Medulla oblongata (tissue), 1 donor: ENCODE results near the gene CCDC157.

Source experiments
- DNase-seq: peaks from one replicate; pipeline ENCODE4 v3.0.0-alpha.2; 2015; ENCODE audit errors: extremely low spot score

CCDC157 gene

DNA sequence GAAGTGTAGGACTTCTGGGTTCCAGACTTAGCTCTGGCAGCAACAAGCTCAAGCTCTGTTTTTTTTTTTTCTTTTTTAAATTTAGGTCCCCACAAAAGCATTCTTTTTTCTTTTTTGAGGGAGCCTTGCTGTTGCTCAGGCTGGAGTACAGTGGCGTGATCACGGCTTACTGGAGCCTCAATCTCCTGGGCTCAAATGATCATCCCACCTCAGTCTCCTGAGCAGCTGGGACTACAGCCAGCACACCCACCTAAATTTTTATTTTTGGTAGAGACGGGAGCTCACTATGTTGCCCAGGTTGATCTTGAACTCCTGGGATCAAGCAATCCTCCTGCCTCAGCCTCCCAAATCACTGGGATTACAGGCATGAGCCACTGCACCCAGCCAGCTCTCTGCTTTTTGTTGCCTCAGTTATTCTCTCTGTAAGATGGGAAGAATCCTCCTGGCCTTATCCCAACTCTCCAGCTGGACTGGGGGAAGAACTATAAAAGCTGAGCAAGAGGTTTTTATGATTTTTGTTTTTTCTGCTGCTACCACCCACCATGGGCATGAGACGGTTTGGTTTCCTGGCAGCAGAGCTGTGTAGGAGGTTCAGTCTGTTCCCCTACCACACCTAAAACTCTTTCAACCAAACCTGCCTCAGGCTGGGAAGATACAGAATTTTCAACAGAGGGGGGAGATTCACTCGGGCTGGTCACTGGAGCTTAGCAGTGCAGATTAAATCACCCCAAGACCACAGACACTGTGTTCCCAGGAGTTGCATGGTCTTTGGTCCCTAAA, 57.1 kb downstream of the CCDC157 start:
- no peak for DNase-seq

DNA sequence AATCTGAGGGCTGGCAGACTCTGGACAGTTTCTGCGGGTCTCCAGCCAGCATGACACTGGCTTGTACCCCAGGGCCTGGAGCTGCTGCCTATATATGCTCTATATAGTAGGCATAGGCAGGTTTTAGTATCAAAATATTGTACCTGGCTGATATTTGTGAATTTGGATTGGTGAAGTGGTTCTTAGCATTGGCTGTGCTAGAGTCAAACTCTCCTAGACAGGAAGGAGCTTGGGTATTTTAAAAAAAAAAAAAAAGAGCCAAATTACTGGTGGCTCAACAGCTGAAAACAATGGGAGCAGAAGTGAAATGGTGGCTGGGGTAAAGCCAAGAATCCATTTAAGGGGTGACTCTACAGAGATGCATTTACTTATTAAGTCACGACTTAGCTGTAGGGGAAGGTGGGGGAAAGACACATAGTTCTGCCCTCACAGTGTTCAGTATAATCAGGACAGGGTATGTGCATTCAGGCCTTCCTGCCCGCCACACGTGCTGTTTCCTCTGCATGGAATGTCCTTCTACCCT, 57.8 kb downstream of the CCDC157 start:
- DNase-seq, result no peak

DNA sequence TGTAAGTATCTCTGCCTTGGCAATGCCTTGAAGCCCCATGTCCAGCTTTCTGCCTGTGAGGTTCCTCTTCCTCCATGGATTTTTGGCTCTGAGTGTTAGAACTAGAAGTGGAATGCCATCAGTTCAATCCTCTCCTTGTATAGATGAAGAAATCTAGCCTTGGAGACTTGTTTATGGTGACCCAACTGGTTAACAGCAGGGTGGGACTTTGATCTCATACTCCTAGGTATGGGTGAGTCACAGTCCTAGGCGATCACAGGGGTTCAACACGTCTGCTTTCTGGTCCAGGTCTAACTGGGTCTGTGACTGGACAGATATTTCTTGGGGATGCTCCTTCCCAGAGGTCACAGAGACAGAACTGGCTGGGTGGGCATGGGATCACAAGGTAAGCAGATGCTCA, 59.6 kb downstream of the CCDC157 start:
- DNase-seq, result no peak

DNA sequence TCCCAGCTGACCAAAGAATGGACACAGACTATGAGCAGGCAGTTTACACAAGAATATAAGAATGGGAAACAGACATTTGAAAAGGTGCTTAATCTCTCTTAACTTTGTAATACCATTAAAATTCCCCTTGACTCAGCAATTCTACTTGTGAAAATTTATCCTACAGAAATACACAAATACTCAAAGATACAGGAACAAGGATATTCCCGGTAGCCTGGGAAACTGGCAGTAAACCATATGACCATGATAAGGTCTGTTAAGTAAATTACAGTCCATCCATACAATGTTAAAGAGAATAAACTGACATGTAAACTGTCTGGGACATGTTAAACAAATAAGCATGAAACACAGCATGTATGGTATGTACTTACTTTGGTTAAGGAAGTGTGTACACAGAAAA, 60.0 kb downstream of the CCDC157 start:
- no peak for DNase-seq

DNA sequence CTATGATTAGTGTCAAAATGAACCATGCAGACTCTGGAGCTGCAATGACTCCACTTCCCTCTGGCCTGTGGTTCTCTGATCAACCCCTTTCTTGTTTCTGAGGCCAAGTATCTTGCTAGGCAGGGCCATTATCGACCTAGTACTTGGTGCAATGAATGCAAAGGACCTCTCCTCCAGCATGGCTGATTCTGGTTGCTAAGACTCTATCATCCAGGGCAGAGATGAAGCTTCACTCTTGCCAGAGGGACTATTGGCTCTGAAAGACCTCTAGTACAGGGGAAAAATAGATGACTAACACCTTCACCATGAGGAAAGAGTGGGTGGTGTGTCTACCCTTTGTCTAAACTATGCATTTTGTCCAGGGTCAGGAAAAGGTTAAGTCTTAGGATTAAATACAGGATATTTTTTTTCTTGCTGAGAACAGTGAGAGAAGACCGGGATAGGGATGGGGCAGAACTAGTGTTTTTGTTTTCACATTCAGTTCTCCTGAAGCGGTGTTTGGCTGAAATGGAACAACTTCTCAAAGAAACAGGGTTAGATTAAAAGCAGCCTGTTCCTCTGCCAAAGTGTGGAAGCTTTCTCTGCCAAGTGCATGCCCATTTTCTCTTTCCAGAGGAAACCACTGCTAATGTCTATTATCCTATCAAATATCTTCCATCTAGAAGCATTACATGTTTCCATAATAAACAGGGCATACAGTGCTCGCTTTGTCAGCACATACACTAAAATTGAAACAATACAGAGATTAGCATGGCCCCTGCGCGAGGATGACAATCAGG, 63.7 kb downstream of the CCDC157 start:
- peak; percentile 36 for DNase-seq

DNA sequence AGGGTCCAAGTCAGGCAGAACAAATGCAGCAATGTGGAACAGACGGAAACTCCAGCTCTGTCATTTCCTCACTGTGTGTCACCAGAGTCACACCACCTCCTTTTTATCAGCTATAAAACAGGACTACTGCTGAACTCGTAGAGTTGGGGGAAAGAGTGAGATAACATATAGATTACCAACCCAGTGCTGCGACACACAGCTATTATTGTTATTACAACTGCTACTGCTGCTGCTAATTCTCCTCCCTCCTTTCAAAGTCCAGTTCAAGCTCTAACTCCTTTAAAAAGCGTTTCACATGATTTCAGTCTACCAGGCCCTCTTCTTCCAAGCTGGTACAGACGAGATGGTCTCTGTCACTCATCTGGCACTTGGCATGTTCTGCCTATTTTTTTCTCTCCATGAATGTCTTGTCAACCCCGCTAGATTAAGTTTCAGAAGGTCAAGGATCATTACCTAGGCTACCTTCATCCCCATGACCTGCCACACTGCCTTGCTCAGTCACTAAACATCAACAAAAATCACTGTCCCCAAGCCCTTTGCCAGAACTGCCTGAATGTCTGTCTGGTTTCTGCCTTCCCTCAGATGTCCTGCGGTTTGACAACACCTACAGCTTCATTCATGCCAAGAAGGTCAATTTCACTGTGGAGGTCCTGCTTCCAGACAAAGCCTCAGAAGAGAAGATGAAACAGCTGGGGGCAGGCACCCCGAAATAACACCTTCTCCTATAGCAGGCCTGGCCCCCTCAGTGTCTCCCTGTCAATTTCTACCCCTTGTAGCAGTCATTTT, 65.1 kb downstream of the CCDC157 start:
- no peak for DNase-seq

DNA sequence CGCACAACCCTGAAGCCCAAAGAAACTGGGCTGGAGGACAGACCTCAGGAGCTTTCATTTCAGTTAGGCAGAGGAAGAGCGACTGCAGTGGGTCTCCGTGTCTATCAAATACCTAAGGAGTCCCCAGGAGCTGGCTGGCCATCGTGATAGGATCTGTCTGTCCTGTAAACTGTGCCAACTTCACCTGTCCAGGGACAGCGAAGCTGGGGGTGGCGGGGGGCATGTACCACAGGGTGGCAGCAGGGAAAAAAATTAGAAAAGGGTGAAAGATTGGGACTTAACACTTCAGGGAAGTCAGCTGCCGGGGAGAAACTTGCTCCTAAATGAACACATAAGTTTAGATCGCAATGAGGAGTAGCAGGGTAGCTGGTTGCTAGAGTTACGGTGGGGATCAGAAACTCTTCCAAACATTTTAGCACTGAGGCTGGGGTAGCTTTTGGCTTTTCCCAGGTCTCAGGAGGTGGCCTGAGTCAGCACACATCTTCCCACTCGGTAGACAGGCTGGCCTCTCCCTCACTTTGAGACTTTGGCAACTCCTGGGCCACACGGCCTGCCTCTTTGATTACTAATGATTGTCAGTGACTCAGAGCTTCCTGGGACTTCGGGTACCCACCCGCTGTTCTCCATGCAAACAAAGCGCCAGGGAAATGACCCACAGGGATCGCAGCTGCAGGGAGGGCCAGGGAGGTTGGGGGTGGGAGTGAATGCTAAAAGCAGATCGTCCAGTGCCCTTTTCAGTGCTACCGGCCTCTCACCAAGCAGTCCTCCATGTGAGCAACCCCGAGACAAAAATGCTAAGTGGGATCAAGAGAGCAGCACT, 65.9 kb downstream of the CCDC157 start:
- peak; percentile 83 for DNase-seq

DNA sequence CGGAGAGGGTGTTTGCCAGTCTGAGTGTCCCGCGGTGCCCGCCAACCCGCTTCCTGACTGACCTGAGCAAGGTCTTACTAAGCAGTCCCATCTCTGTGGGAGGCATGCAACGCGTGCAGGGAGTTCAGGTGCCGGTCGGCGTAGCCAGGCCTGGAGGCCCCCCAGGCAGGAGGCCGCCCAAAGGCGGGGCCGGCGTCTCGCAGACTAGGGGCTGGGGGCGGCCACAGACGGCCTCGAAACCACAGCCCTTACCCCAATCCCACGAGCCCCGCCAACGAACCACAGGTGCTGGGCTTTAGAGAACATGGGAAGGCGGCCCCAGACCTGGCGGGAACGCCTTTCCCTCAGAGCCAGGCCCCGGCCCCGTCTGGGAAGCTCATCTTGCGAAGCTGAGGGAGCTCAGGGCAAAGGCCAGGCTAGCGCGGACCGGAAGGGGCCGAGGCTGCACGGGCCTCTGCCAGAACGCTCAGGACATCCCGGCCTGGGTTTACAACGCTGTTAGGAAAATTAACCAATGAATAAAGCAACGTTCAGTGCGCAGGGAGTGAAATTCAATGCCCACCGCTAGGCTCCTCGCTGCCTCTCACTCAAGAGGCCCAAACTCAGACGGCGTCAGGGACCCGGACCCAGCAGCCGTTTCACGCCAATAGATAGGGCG, 66.6 kb downstream of the CCDC157 start:
- DNase-seq, result no peak

DNA sequence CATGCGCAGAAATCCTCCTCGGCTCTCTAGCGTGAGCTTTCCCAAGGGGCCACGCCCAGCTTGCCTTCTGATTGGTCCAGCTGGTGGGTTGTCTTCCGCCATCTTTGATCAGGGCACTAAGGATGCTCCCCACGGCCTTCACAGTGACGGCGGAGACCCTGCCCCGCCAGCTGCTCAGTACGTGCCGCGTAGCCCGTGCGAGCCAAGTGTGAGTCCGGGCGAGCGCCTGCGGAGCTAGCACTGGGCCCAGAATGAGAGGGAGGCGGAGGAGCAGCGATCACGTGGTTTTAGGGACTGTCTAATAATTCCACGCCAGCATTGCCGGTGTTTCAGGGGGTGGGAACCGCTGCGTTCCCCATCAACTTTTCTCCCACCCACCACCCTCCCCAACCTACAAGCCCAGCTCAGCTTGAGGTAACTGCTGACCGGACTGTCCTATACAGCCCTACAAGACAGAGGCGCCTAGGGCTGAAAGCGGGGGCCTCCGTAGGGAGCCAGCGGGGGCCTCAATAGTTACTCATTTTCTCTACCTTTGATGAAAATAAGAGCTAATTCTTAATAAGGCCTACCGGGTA, 67.2 kb downstream of the CCDC157 start:
- DNase-seq, result peak; percentile 100

DNA sequence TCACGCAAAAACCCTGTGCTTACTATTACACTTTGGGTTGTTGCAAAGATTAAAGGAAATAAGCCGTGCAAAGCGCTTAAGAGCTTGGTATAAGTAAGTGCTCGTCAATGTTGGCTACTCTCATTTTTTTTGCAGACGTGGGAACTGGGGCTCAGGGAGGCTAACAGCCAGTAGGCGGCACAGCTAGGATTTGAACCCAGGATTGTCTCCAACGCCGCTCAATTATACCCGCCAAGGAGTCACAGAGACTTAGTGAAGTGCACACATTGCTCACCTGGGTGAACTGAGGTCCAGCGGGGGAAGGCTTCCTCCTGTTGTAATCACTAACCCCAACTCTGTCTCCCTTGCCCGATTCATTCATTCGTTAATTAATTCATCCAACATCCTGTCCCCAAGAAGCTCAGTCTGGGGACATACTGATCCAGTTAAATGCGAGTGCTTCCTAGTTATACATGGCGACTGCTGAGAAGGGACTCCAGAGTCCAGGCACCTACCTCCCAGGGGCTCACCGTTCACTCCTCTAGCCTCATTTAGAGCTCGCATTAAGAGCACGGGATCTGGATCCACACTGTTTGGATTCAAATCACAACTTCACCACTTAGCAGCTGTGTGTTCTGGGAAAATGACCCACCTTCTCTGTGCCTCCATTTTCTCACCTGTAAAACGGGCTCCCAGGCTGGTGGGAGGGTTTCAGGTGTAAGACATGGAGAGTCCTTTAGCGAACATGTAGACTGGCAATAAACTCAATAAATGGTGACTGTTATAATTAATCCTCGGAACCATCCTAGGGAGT, 67.9 kb downstream of the CCDC157 start:
- peak; percentile 52 for DNase-seq

DNA sequence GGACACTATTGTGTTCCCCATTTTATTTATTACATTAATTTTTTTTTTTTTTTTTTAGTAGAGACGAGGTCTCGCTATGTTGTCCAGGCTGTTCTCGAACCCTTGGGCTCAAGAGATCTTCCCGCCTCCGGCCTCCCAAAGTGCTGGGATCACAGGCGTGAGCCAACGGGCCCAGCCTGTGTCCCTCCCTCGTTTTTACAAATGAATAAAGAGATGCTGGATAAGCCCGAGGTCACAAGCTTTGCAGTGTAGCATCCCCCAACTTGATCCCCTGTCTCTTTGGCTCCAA, 68.5 kb downstream of the CCDC157 start:
- no peak for DNase-seq

DNA sequence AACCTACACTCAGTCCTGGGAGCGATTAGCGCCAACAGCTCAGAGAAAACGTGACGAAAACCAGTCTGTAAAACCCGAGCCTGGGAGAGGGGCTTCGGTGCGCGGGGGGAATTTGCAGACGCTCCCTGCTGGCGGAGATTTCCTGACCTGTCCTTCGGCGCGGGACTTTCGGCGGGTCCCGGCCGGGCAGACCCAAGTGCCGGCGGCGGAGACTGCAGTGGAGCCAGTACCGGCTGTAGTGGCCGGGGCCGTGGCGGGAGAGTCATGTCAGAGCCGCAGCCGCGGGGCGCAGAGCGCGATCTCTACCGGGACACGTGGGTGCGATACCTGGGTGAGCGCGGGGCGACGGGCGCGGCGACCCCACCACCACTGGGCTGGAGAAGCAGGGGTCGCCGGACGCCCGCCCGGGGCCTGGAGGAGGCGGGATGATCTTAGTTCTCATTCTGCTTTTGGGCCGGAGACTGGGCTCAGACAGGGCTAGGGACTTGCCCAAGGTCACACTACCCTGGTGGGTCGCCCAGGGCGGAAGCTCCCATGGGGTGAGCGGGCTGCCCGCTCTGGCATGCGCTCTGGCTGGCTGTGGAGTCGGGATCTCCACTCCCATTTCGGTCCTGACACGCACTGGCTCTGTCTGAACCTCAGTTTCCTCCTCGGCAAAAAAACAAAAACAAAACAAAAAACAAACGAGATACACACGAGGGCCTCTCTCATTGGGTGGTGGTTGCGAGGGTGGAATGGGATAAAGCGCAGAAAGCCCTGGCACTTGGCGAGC, 69.0 kb downstream of the CCDC157 start, which contains the start of gene MTFP1:
MTFP1 (plus strand) TSS at position 153 of the 772 bp plus-strand sequence; CDS start at position 265, 112 bp downstream.
- DNase-seq, result peak; percentile 51
